ENCODE measurements around the gene OR2A25. TPM values are rescaled to one million over a fixed set of nuclear protein-coding genes. Genes with fewer than 3 reads are reported as not detected.

OR2A25 gene
- total and polyA plus RNA-seq, 2 experiments from 2014 or later, result not detected

DNA sequence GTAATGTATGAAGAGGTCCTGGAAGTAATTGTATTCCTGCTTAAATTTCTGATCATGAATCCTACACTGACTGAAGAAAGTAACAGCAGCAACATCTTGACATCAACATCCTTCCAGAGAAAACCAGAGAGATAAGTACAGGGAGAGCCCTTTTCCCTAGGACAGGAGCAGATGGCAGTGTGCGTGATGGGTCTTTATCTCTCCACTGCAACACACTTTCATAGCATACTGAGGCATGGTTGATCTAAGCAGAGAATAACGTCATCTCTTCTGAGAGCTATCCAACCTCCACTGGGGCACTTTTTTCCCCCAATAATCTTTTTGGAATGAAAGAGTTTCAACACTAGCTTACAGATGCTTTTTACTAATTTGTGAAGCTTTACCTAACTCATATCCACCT, 342 bp downstream of the OR2A25 start:
- Histone ChIP-seq H3K9me3 (ENCODE audit: low read depth) (no peaks in the 10 kb centered on the region), H3K4me3 (no peak overlapping the region), H3K4me1 (ENCODE audit: low read depth) (no peaks in the 10 kb centered on the region), H3K27me3 (no peaks in the 10 kb centered on the region), H3K36me3 (no peaks in the 10 kb centered on the region), H3K27ac (no peak overlapping the region)
- no peak for DNase-seq (ENCODE audit: low read depth in 1 of 2, low spot score in 1 of 2)
- TF ChIP-seq, protein P1, sequence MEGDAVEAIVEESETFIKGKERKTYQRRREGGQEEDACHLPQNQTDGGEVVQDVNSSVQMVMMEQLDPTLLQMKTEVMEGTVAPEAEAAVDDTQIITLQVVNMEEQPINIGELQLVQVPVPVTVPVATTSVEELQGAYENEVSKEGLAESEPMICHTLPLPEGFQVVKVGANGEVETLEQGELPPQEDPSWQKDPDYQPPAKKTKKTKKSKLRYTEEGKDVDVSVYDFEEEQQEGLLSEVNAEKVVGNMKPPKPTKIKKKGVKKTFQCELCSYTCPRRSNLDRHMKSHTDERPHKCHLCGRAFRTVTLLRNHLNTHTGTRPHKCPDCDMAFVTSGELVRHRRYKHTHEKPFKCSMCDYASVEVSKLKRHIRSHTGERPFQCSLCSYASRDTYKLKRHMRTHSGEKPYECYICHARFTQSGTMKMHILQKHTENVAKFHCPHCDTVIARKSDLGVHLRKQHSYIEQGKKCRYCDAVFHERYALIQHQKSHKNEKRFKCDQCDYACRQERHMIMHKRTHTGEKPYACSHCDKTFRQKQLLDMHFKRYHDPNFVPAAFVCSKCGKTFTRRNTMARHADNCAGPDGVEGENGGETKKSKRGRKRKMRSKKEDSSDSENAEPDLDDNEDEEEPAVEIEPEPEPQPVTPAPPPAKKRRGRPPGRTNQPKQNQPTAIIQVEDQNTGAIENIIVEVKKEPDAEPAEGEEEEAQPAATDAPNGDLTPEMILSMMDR (IDR thresholded peaks at IDR 0.05; ENCODE audit: low read depth, low read length), result no peak

DNA sequence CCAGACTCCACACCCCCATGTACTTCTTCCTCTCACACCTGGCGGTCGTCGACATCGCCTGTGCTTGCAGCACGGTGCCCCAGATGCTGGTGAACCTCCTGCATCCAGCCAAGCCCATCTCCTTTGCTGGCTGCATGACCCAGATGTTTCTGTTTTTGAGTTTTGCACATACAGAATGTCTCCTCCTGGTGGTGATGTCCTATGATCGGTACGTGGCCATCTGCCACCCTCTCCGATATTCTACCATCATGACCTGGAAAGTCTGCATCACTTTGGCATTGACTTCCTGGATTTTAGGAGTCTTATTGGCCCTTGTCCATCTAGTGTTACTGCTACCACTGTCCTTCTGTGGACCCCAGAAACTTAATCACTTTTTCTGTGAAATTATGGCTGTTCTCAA, 4.8 kb downstream of the OR2A25 start:
- H3K27me3 ChIP-seq, result no peaks in the 10 kb centered on the region
- TF ChIP-seq, protein P1 (IDR thresholded peaks at IDR 0.05; ENCODE audit: low read depth, low read length), result no peak
- no peak for DNase-seq (ENCODE audit: low read depth in 1 of 2, low spot score in 1 of 2)
- H3K27ac ChIP-seq, result no peak overlapping the region
- no peaks in the 10 kb centered on the region for H3K36me3 ChIP-seq
- no peaks in the 10 kb centered on the region for H3K9me3 ChIP-seq (ENCODE audit: low read depth)
- no peak overlapping the region for H3K4me3 ChIP-seq
- H3K4me1 ChIP-seq (ENCODE audit: low read depth), result no peaks in the 10 kb centered on the region

- Histone ChIP-seq H3K4me3 (no peak within 1 kb of the TSS), H3K9me3 (ENCODE audit: low read depth) (no peaks in the 10 kb centered on the region), H3K27me3 (no peaks in the 10 kb centered on the region), H3K36me3 (no peaks in the 10 kb centered on the region), H3K27ac (no peak within 1 kb of the TSS), H3K4me1 (ENCODE audit: low read depth) (no peaks in the 10 kb centered on the region)
- TF ChIP-seq, protein P1 (IDR thresholded peaks at IDR 0.05; ENCODE audit: low read depth, low read length), result no peak
- DNase-seq (ENCODE audit: low read depth in 1 of 2, low spot score in 1 of 2), result no peak
These were observed 16.4 kb downstream of the OR2A25 start, which contains the start of gene OR2A12 for GRCh38 chr7:144085978-144086377. Gene OR2A12 (plus strand): TSS chr7:144086278. CDS start chr7:144095108, 8,830 bp downstream.

DNA sequence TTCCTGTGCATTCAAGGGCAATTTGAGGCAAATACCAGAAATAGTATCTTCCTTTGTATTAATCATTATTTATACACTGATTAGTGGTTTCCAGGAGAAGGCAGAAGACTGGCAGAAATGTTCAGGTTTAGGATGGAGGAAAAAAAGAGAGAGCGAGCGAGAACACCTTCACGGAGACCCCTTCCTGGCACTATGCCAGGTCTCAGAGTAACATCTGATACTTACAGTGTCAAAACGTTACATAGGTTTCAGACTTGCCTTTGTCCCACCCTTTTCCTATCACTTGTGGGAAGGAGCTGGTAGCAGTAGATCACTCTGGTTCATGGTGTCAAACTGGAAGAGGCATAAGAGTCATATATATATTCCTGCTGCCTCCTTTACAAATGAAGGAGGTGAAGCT, 17.1 kb downstream of the OR2A25 start:
- TF ChIP-seq, protein P1 (IDR thresholded peaks at IDR 0.05; ENCODE audit: low read depth, low read length), result no peak
- Histone ChIP-seq H3K27ac (no peak overlapping the region), H3K27me3 (no peaks in the 10 kb centered on the region), H3K9me3 (ENCODE audit: low read depth) (no peaks in the 10 kb centered on the region), H3K36me3 (no peaks in the 10 kb centered on the region), H3K4me1 (ENCODE audit: low read depth) (no peaks in the 10 kb centered on the region), H3K4me3 (no peak overlapping the region)
- DNase-seq (ENCODE audit: low read depth in 1 of 2, low spot score in 1 of 2), result no peak

GRCh38 chr7:144087230-144087629, 17.6 kb downstream of the OR2A25 start:
- Histone ChIP-seq H3K4me3 (no peak overlapping the region), H3K27ac (no peak overlapping the region), H3K9me3 (ENCODE audit: low read depth) (no peaks in the 10 kb centered on the region), H3K4me1 (ENCODE audit: low read depth) (no peaks in the 10 kb centered on the region), H3K36me3 (no peaks in the 10 kb centered on the region), H3K27me3 (no peaks in the 10 kb centered on the region)
- no peak for DNase-seq (ENCODE audit: low read depth in 1 of 2, low spot score in 1 of 2)
- TF ChIP-seq, protein P1 (IDR thresholded peaks at IDR 0.05; ENCODE audit: low read depth, low read length), result no peak

GRCh38 chr7:144090667-144091066, 21.1 kb downstream of the OR2A25 start:
- Histone ChIP-seq H3K27ac (no peak overlapping the region), H3K9me3 (ENCODE audit: low read depth) (no peaks in the 10 kb centered on the region), H3K4me1 (ENCODE audit: low read depth) (no peaks in the 10 kb centered on the region), H3K27me3 (no peaks in the 10 kb centered on the region), H3K36me3 (no peaks in the 10 kb centered on the region), H3K4me3 (no peak overlapping the region)
- DNase-seq (ENCODE audit: low read depth in 1 of 2, low spot score in 1 of 2), result no peak
- TF ChIP-seq, protein P1 (IDR thresholded peaks at IDR 0.05; ENCODE audit: low read depth, low read length), result no peak

Measured in cardiac muscle cell (in vitro differentiated cells and primary cell).